Measurements from ENCODE around the gene CCDC39.

The CCDC39 gene

DNA sequence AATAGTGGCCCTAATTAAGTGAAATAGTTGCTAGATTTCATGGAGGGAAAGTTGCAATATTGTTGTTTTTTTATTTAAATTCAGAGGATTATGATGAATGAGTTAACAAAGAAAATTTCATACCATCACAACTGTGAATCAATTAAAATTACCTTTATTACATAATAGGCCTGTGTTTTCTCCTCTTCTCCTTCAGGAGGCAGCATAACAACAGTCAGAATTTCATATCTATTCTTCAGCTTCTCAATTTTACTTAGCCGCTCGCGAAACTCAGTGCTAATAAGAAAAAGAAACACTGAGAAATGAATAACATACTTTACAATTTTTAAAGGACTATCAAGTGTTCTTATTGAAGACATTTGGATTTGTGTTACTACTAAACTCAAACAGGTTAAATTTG, 48.0 kb downstream of the CCDC39 start (continued):
- TF ChIP-seq PBX3 (CRISPR knock-in tag; IDR thresholded peaks at IDR 0.05) (no peak), ZNF132 (tag by site-specific recombination; IDR thresholded peaks at IDR 0.05; ENCODE audit: borderline replicate concordance) (no peak), ZNF555 (tag by site-specific recombination; conservative IDR thresholded peaks at IDR 0.05) (no peak)
- TF ChIP-seq, protein P1, sequence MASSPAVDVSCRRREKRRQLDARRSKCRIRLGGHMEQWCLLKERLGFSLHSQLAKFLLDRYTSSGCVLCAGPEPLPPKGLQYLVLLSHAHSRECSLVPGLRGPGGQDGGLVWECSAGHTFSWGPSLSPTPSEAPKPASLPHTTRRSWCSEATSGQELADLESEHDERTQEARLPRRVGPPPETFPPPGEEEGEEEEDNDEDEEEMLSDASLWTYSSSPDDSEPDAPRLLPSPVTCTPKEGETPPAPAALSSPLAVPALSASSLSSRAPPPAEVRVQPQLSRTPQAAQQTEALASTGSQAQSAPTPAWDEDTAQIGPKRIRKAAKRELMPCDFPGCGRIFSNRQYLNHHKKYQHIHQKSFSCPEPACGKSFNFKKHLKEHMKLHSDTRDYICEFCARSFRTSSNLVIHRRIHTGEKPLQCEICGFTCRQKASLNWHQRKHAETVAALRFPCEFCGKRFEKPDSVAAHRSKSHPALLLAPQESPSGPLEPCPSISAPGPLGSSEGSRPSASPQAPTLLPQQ (tag by site-specific recombination; IDR thresholded peaks at IDR 0.05), result no peak

DNA sequence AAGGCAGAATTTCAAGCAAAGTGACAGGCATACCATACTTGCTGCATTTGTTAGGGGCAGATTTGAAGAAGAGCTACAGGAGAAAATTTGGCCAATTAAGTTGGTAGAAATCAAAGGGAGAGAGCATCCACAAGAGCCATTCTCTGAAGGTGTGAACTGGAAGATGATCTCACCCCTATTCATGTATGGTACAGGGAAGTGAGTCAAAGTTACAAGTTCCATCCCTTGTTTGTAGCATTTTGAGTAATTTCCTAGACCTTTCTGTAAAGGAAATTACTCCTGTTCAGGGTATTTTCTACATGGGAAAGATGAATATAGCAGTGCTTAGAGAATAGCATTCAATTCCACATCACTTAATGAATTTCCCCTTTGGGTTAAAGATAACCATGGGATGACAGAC, 48.9 kb downstream of the CCDC39 start:
- no peaks in the 10 kb centered on the region for H3K4me1 ChIP-seq (ENCODE audit: control insufficient read depth, insufficient read depth, low read length)
- TF ChIP-seq ZBTB6 (tag by site-specific recombination; IDR thresholded peaks at IDR 0.05), result no peak
- TF ChIP-seq, protein P1 (tag by site-specific recombination; IDR thresholded peaks at IDR 0.05), result no peak
- TF ChIP-seq IKZF3 (tag by site-specific recombination; IDR thresholded peaks at IDR 0.05), result no peak
- no peak for TF ChIP-seq ZNF133 (tag by site-specific recombination; IDR thresholded peaks at IDR 0.05)
- no peak for TF ChIP-seq ZNF529 (tag by site-specific recombination; IDR thresholded peaks at IDR 0.05; ENCODE audit: insufficient replicate concordance)
- TF ChIP-seq ZNF366 (tag by site-specific recombination; conservative IDR thresholded peaks at IDR 0.05), result no peak
- TF ChIP-seq, protein P2, sequence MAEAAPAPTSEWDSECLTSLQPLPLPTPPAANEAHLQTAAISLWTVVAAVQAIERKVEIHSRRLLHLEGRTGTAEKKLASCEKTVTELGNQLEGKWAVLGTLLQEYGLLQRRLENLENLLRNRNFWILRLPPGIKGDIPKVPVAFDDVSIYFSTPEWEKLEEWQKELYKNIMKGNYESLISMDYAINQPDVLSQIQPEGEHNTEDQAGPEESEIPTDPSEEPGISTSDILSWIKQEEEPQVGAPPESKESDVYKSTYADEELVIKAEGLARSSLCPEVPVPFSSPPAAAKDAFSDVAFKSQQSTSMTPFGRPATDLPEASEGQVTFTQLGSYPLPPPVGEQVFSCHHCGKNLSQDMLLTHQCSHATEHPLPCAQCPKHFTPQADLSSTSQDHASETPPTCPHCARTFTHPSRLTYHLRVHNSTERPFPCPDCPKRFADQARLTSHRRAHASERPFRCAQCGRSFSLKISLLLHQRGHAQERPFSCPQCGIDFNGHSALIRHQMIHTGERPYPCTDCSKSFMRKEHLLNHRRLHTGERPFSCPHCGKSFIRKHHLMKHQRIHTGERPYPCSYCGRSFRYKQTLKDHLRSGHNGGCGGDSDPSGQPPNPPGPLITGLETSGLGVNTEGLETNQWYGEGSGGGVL (tag by site-specific recombination; IDR thresholded peaks at IDR 0.05), result no peak
- TF ChIP-seq, protein P3, sequence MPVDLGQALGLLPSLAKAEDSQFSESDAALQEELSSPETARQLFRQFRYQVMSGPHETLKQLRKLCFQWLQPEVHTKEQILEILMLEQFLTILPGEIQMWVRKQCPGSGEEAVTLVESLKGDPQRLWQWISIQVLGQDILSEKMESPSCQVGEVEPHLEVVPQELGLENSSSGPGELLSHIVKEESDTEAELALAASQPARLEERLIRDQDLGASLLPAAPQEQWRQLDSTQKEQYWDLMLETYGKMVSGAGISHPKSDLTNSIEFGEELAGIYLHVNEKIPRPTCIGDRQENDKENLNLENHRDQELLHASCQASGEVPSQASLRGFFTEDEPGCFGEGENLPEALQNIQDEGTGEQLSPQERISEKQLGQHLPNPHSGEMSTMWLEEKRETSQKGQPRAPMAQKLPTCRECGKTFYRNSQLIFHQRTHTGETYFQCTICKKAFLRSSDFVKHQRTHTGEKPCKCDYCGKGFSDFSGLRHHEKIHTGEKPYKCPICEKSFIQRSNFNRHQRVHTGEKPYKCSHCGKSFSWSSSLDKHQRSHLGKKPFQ (tag by site-specific recombination; IDR thresholded peaks at IDR 0.05), result 0 out of 2 replicates have a peak, but pooled peaks have one; percentile 27
- TF ChIP-seq GLI4 (tag by site-specific recombination; IDR thresholded peaks at IDR 0.05), result no peak
- H3K4me3 ChIP-seq (ENCODE audit: low read depth, low read length), result no peak overlapping the region
- H3K36me3 ChIP-seq (ENCODE audit: control insufficient read depth in 2 of 2, insufficient read depth in 1 of 2, low read length in 2 of 2), result peaks cover 0 to 15% of the 10 kb centered on the region in 2 experiments; a peak in 1 of 3 replicates
- no peaks in the 10 kb centered on the region for H3K9me3 ChIP-seq (ENCODE audit: control insufficient read depth, insufficient read depth, low read depth, low read length)
- CTCF ChIA-PET, result no interaction called here
- POLR2A ChIA-PET, result no interaction called here
- H3K27ac ChIP-seq (ENCODE audit: extremely low read depth, low read depth, low read length), result no peak overlapping the region

DNA sequence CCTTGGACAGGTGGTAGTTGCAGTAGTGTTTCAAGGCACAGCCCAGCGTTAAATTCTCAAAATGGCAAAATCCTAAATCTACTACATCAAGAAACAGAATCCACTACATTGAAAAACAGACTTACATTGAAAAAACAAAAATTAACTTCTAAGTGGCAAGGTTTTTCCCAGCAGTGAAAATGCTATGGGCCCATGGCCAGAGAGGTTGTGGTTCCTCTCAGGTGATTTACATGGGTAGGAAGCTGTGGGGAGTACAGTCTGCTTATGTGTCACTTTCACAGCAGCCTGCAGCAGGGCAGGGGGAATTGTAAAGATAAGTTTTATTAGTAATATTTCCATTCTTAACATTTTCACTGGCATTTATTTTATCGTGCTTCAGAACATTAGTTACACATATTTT, 52.4 kb downstream of the CCDC39 start:
- Histone ChIP-seq H3K36me3 (ENCODE audit: control insufficient read depth in 2 of 2, insufficient read depth in 1 of 2, low read length in 2 of 2) (peaks cover 0 to 15% of the 10 kb centered on the region in 2 experiments; a peak in 1 of 3 replicates), H3K27ac (ENCODE audit: extremely low read depth, low read depth, low read length) (no peak overlapping the region), H3K4me3 (ENCODE audit: low read depth, low read length) (no peak overlapping the region), H3K4me1 (ENCODE audit: control insufficient read depth, insufficient read depth, low read length) (no peaks in the 10 kb centered on the region), H3K9me3 (ENCODE audit: control insufficient read depth, insufficient read depth, low read depth, low read length) (no peaks in the 10 kb centered on the region)
- ChIA-PET POLR2A (no interaction called here), CTCF (no interaction called here)
- no peak for TF ChIP-seq WT1 (tag by site-specific recombination; IDR thresholded peaks at IDR 0.05)

Data from HEK293 (cell line).